ENCODE measurements around the gene ZFYVE21.
"Not testable (repeated sequence)": the region's sequence is repeated elsewhere in the genome, so short reads cannot be mapped to it uniquely, and the experiment has no call there.

ZFYVE21 gene

DNA sequence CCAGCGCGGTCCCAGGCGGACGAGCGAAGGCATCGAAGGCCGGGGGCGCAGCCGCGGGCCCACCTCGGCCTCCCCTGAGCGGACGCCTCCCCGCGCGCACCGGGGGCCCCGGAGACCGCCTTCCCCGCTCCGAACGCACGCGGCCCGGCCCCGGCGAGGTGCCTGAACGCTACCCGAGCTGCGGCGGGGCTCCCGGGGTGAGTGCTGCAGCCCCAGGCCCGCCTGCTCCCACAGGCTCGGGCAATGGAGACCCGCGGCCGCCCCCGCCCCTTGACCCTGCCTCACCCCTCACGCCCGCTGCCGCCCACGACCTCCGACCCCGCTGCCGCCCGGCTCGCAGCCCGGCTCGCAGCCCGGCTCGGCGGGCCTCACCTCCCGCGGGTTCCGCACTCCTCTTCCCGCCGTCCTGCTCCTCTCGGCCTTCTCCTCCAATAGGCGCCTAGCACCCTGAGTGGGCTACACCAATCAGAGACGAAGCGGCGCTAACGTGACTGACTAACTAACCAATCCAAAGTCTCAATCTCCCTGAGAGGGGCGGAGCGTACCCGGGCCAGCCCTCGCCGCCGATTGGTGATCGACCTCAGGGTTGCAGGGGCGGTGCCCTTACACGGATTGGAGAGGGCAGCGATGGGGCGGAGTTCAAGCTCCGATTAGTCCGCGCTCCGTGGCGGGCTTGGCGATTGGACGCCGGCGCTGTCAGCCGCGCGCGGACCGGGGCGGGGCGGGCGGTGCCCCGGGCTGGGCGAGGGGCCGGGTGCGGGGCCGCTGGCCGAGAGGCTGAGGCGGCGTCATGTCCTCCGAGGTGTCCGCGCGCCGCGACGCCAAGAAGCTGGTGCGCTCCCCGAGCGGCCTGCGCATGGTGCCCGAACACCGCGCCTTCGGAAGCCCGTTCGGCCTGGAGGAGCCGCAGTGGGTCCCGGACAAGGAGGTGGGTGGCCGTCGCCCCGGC lies at the start of gene ZFYVE21, which contains the start of gene XRCC3:
TSS of gene ZFYVE21 (plus strand) at position 759 of the 949 bp plus-strand sequence. CDS start at position 791, 32 bp downstream.
TSS of gene XRCC3 (minus strand) at position 400 of the 949 bp plus-strand sequence. CDS start 4,364 bp downstream, outside the sequence.
- DNase-seq: peak; percentile 94 to 97

DNA sequence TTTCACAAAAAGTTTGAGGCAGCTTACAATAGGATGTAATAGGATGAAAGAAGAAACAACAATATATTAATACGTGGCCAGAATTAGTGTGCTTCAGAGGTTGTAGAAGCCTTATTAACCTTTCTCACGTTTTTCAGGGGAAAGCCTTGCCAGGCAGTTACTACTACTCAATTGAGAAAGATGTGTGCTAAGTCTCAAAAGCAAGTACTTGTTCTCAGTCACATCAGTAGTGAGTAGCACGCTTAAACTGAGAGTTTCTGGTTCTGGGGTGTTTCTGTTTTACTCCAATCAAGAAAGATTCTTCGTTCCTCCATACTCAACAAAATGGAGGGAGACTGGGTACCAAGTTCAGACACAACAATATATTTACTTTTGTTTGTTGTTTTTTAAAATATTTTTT lies 47.9 kb upstream of the ZFYVE21 start:
- no peak for DNase-seq

- no peak for DNase-seq
Observed at GRCh38 chr14:103668117-103668516, 47.5 kb upstream of the ZFYVE21 start.

DNA sequence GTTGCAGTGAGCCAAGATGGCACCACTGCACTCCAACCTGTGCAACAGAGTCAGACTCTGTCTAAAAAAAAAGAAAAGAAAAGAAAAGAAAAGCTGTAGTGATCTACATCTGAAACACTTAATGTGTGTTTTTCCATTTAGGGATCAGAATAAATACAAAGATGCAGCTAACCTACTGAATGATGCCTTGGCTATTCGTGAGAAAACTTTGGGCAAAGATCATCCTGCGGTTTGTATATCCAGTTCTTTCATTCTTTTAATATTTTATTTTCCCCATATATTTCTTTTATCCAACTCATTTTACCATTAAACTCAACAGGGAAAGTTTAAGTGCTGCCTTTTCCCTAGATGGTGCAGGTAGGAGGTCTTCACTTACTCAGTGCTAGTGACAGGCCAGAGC lies 46.2 kb upstream of the ZFYVE21 start:
- DNase-seq: no peak

GRCh38 chr14:103671911-103672310 lies 43.7 kb upstream of the ZFYVE21 start:
- DNase-seq: no peak

GRCh38 chr14:103675957-103676356 lies 39.7 kb upstream of the ZFYVE21 start:
- no peak for DNase-seq

DNA sequence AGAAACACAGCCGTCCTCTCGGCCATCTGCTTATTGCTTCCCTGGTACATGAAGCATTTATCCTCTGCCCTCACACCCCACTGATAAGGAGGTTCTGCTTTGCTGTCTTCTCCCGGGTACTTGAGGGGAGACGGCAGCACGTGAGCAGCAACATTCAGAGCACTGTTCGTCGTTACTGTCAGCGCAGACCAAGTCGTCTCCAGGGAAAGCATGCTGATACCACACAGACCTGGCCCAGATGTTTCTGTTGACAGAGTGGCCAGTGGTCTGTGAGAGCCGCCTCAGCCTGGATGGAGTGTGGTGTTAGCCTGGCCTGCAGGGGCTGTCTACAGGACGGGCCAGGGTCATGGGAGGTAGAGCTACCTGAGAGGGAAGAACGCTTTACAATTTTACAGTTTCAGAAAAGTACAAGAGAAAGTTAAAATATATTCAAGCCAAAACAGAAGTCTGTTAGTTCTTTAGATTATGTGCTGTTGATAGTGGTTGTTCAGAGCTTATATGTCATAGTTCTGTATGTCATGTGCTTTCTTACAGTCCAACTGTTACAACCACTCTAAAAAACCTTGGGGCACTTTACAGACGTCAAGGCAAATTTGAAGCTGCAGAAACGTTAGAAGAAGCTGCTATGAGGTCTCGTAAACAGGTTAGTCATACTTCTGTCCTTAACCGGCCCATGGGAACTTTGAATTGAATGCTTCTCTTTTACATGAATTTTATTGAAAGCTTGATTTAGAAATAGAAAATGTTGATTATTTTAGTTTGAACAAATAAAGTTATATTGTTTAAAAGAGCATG lies 38.5 kb upstream of the ZFYVE21 start:
- no peak for DNase-seq

- DNase-seq: no peak
Observed at GRCh38 chr14:103679351-103679750, 36.3 kb upstream of the ZFYVE21 start.

GRCh38 chr14:103680491-103681231 lies 34.9 kb upstream of the ZFYVE21 start:
- no peak for DNase-seq

DNA sequence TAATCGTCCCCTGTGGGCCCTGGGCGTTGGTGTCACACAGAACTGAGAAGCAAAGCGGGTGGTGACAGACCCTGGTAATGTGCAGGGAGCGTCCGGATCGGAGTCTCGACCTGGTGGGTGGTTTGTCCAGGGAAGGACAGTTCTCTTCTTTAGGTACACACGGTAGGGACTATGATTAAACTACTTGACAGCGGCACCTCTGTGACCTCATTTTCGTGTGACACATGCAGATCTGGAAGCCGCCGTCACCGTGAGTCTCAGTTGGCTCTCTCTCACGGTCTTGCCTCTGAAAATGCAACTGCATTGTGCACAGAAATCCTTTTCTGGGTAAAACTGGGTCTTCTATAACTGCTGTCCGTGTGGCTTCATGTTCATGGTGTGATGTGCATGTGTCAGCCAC lies 32.5 kb upstream of the ZFYVE21 start:
- DNase-seq: no peak

DNA sequence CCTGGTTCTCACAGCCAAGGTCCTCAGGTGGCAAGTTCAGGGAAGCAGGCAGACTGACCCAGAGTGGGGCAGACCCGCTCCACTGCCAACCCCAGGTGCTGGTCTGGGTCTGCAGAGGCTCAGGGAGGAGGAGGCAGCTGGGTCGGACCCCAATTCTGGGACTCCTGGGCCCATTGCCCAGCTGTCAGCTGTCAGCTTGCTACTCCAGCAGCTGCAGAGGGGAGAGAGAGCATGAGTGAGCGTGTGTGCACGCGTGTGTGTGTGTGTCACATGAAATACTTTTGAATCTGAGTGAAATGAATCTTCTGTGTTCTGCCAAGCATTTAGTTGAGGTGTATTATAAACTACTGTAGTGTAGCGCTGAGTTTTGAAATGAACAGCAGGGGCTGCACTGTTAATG lies 31.1 kb upstream of the ZFYVE21 start:
- no peak for DNase-seq

- DNase-seq: peak in 1 of 2 experiments; percentile 20
Observed at GRCh38 chr14:103684871-103685270, 30.7 kb upstream of the ZFYVE21 start.

DNA sequence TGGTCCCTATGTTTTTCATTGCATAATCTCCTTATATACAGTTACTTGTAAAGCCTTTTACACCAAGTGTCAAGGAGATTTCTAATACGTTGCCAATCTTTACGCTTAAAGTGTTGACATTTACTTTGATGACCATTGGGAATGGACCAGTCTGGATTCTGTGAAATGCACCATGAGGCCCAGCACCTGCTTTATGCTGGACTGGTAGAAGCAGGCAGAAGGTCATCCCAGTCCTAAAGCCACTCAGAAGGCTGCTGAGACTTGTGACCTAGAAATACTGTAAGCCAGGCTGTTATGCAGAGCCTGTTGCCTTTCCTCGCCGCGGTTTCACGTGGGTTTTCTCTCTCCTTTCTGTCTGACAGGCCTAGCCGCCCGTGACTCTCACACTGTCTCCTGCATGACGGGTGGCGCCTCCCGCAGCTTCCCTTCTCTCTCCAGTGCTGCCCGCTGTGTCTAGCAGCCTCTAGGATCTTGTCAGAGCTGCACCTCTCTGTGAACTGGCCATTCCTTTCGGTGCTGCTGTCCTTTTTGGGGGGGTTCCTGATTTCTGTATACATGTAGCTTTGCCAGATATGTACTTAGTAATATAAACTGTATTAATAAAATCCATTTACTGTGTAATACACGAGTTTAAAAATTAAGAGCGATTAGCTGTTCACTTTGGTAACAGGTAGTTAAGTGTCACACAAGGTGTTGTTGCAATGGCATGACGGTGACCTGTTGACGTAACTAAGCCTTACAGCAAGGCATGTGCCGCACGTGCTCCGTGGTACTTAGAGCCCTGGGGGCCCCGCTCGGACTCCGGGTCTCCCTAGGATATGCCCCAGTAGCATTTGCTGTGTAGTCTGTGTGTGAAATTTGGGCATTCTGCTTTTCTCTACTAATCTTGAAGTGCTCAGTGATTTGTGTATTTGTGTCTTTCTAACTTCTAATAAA lies 30.1 kb upstream of the ZFYVE21 start:
- DNase-seq: no peak

DNA sequence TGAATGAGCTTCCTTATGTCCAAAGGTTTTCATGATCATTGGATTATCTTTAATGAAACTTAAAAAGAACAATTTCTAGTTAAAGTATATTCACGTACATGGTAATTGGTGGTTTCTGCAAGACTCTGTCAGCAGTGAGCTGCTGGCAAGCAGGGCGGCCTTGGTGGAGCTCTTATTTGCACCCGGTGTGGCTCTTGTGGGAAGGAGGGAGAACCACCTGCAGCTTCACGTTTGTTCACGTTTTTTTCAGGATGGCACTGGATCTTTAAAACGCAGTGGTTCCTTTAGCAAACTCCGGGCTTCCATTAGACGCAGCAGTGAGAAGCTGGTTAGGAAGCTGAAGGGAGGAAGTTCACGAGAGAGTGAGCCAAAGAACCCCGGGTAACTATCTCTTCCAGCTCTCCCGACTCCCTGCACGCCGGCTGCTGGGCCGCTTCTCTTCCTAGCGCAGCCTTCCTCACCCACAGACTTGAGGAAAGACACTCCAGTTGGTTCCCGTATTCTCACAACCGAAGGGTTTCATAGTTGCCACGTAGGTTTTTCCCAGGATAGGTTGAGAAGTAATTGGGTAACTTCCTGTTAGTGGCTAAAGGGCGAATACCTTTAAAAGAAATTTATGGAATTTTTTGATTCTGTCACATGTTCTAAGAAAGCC lies 28.7 kb upstream of the ZFYVE21 start:
- no peak for DNase-seq

DNA sequence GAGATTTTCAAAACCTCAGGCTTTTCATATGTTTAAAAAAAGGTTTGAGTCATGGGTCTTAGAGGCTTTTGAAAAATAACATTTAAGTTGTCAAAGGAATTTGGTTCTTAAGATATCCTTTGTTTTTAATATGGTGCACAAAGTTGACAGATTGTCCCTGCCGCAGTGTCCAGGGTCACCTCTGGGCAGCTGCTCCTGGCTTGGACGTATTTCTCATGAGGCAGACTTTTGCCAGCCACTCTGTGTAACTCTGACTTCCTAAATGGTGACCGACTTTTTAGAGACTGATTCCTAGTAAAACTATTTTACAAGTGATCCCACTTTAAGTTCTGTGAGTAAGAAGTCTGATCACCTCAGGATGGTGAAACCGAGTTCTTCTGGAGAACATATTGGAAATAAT lies 27.9 kb upstream of the ZFYVE21 start:
- no peak for DNase-seq

DNA sequence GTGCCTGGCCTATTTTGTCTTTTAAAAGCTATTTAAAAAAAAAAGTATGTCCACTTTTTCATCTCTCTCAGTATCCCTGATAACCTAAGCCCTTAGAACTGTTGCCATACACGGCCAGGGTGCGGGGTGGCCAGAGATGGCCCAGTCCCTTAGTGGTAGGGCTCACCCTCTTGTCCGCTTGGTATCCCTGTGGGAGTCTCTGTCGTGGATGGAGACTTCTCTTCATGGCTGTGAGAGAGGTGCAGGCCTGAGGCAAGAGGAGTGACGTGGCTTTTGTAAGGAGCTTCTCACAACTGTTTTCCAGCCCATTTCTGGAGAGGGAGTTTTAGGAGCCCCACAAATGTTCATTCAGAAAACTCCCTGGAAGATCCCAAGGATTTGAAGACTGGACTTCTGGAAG lies 27.2 kb upstream of the ZFYVE21 start:
- DNase-seq: no peak

GRCh38 chr14:103688906-103689902 lies 26.4 kb upstream of the ZFYVE21 start:
- no peak for DNase-seq

DNA sequence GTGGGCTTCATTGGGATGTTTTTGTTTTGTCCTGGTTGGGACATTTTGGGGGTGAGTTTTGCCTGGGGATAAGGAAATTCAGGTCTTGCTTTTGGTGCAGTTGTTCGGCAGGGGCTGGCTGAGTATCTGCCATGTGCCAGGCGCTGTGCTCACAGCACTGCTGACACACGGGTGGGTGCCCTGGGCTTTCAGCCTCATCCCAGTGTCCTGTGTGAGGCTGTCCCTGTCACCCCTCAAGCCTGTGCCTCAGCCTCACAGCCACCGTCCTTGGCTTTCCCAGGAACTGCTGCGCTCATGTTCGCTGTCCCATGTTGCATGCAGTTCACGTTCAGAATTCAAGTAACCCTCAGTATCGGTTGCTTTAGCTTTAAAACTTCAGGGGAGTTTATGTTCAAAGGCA lies 25.3 kb upstream of the ZFYVE21 start:
- DNase-seq: no peak

DNA sequence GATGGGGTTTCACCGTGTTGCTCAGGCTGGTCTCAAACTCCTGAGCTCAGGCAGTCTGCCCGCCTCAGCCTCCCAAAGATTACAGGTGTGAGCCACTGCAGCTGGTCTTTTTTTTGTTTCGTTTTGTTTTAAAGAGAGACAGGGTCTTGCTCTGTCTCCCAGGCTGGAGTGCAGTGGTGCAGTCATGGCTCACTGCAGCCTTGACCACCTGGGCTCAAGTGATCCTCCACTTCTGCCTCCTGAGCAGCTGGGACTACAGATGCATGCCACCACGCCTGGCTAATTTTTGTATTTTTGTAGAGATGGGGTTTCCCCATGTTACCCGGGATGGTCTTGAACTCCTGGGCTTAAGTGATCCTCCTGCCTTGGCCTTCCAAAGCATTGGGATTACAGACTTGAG lies 24.0 kb upstream of the ZFYVE21 start:
- DNase-seq: not testable (repeated sequence)

GRCh38 chr14:103692159-103692558 lies 23.5 kb upstream of the ZFYVE21 start:
- DNase-seq: no peak
